Measurements from ENCODE around the gene LENEP. TPM values are rescaled to one million over a fixed set of nuclear protein-coding genes. Genes with fewer than 3 reads are reported as not detected.

The LENEP gene
- total and polyA plus RNA-seq, 2 of the 8 experiments (the other 6 are each of a cell fraction or from before 2014, with no cell fraction given): 1.3 TPM; not detected in 1

GRCh38 chr1:155037851-155038441, 44.6 kb downstream of the LENEP start:
- H2BK15ac ChIP-seq (ENCODE audit: low read length): no peak overlapping the region
- WGBS, 2 experiments (ENCODE audit: extremely low coverage in 1 of 2, insufficient coverage in 1 of 2, insufficient read length in 1 of 2, insufficient replicate concordance in 2 of 2, low coverage in 1 of 2, low lambda C conversion rate in 2 of 2, missing lambda C conversion rate in 1 of 2): 85% methylated on average over 6 of the region's 6 CpGs; no CpG with 5 or more reads in 1 of the 2 experiments
- POLR2A ChIA-PET (ENCODE audit: partially characterized antibody): interaction anchor here (0.8 to 8.8 kb wide), 5 partner anchors 13 to 44 kb away, joined by 3 to 60 read pairs (median 3); partner anchors contain the start of gene ADAM15

More at GRCh38 chr1:155037851-155038441, 44.6 kb downstream of the LENEP start:
- no peak overlapping the region for H4K8ac ChIP-seq (ENCODE audit: extremely low read depth, insufficient read depth, low read length)
- H3K9me3 ChIP-seq (ENCODE audit: insufficient read depth in 2 of 2, low read depth in 1 of 2, low read length in 1 of 2): no peaks in the 10 kb centered on the region
- no peak overlapping the region for H3K4ac ChIP-seq (replicated peaks; ENCODE audit: insufficient read length, low read depth, low read length)
- H3K27me3 ChIP-seq (replicated peaks in 1 of 4; ENCODE audit: control insufficient read depth in 3 of 4, extremely low read depth in 1 of 4, insufficient read depth in 3 of 4, low read length in 3 of 4): peaks cover 0 to 2% (median 0%) of the 10 kb centered on the region in 4 experiments; a peak in 3 of 7 replicates
- H3K4me3 ChIP-seq (ENCODE audit: extremely low read depth in 1 of 4, insufficient read depth in 2 of 4, low read depth in 3 of 4, low read length in 4 of 4): no peak overlapping the region
- no peak overlapping the region for H4K5ac ChIP-seq (ENCODE audit: insufficient read length, low read depth, low read length)
- TF ChIP-seq MAFK (IDR thresholded peaks at IDR 0.05; ENCODE audit: low read depth, low read length): no peak
- TF ChIP-seq NRF1 (IDR thresholded peaks at IDR 0.05; ENCODE audit: low read depth, low read length): no peak
- no peak for TF ChIP-seq PHF8 (conservative IDR thresholded peaks at IDR 0.05; ENCODE audit: low read depth, low read length)
- no peak for TF ChIP-seq TEAD4 (IDR thresholded peaks at IDR 0.05; ENCODE audit: low read depth, low read length)
- no peak overlapping the region for H2BK12ac ChIP-seq (ENCODE audit: low read depth, low read length)
- H3K4me1 ChIP-seq (replicated peaks in 1 of 4; ENCODE audit: control insufficient read depth in 3 of 4, insufficient read depth in 4 of 4, low read length in 3 of 4): no peaks in the 10 kb centered on the region
- no peak overlapping the region for H3K27ac ChIP-seq (ENCODE audit: low read depth, low read length)
- H3K23ac ChIP-seq (ENCODE audit: insufficient read length): no peak overlapping the region
- H3K18ac ChIP-seq (ENCODE audit: extremely low read depth, low read length): no peak overlapping the region
- H3K79me1 ChIP-seq (ENCODE audit: low read depth, low read length): no peaks in the 10 kb centered on the region
- no peak overlapping the region for H3K4me2 ChIP-seq (ENCODE audit: insufficient read depth in 1 of 2, low read depth in 2 of 2, low read length in 2 of 2)
- no peak overlapping the region for H3K9ac ChIP-seq (replicated peaks in 1 of 4; ENCODE audit: extremely low read depth in 1 of 4, low read depth in 3 of 4, low read length in 3 of 4)
- no peak for FAIRE-seq
- no peak overlapping the region for H2BK120ac ChIP-seq (replicated peaks; ENCODE audit: low read depth, low read length)
- H3K56ac ChIP-seq (replicated peaks; ENCODE audit: insufficient read length, low read depth, low read length): no peak overlapping the region
- H2AK5ac ChIP-seq (ENCODE audit: low read depth, low read length): no peak overlapping the region
- CTCF ChIA-PET (ENCODE audit: partially characterized antibody): interaction anchor here (0.7 to 32.4 kb wide), 9 partner anchors 23 to 244 kb away, joined by 3 to 907 read pairs (median 4); partner anchors contain the start of genes ADAM15, EFNA3, EFNA4 and LENEP
- H4K20me1 ChIP-seq (replicated peaks in 1 of 2; ENCODE audit: control insufficient read depth in 1 of 2, insufficient read depth in 2 of 2, low read length in 2 of 2): no peaks in the 10 kb centered on the region
- no peak overlapping the region for H2BK5ac ChIP-seq (ENCODE audit: low read depth, low read length)
- no peak overlapping the region for H4K91ac ChIP-seq (replicated peaks; ENCODE audit: insufficient read length, low read length)
- H3K79me2 ChIP-seq (ENCODE audit: control insufficient read depth in 1 of 2, insufficient read depth in 2 of 2, low read length in 2 of 2): no peaks in the 10 kb centered on the region
- no peak overlapping the region for H3K14ac ChIP-seq (ENCODE audit: insufficient read length)
- H2BK20ac ChIP-seq (ENCODE audit: low read length): no peak overlapping the region
- no peaks in the 10 kb centered on the region for H3K36me3 ChIP-seq (ENCODE audit: control insufficient read depth in 2 of 4, insufficient read depth in 4 of 4, low read length in 3 of 4)
- H3K23me2 ChIP-seq (ENCODE audit: low read depth, low read length): no peaks in the 10 kb centered on the region
- DNase-seq (ENCODE audit: low read depth in 1 of 2, low spot score in 2 of 2): no peak
- no peak overlapping the region for H2AFZ ChIP-seq (ENCODE audit: low read length)
